ENCODE results near the gene ENDOU. TPM values are rescaled to one million over a fixed set of nuclear protein-coding genes. Genes with fewer than 3 reads are reported as not detected.

ENDOU gene
- polyA plus RNA-seq, 2 of the 4 experiments (the other 2 are of a cell fraction) = not detected

- DNase-seq (ENCODE audit: low read depth in 1 of 2, low spot score in 1 of 2) (peak; percentile 82 to 92), ATAC-seq (peak; percentile 87 to 94), FAIRE-seq (no peak)
- CTCF ChIA-PET = interaction anchor here (0.9 to 43.9 kb wide), 19 partner anchors 8 to 108 kb away, joined by 3 to 1399 read pairs (median 5); partner anchors contain the start of genes ENDOU and SLC48A1
- H3K4me3 ChIP-seq = peak within 1 kb of the TSS; percentile 58
- WGBS (ENCODE audit: missing lambda C conversion rate) = under 1% methylated on average over 43 of the region's 57 CpGs
- POLR2A ChIA-PET = interaction anchor here (1.0 to 1.6 kb wide), 2 partner anchors 17 to 146 kb away, joined by 3 to 5 read pairs; partner anchors contain the start of gene VDR
- peaks cover 10% of the 10 kb centered on the region for H3K4me1 ChIP-seq
- H3K9me3 ChIP-seq = no peaks in the 10 kb centered on the region
- H3K27ac ChIP-seq = peak within 1 kb of the TSS; percentile 80 to 94
- H3K4me2 ChIP-seq = peak within 1 kb of the TSS; percentile 79
- TF ChIP-seq E2F6 (IDR thresholded peaks at IDR 0.05; ENCODE audit: borderline replicate concordance, low read depth) (peak; percentile 81), NFE2L2 (conservative IDR thresholded peaks at IDR 0.05; ENCODE audit: low read length) (no peak), PHF8 (IDR thresholded peaks at IDR 0.05; ENCODE audit: borderline replicate concordance, low read depth) (peak; percentile 58; the same call in 1 of the 2 replicates), CTCF (IDR thresholded peaks at IDR 0.05) (peak; percentile 62), SMC3 (IDR thresholded peaks at IDR 0.05) (peak; percentile 18; the same call in 2 of the 3 replicates), MYC (IDR thresholded peaks at IDR 0.05; ENCODE audit: borderline replicate concordance, low read length) (peak; percentile 72), POLR2A (IDR thresholded peaks at IDR 0.05; ENCODE audit: low read length) (peak; percentile 9; the same call in 1 of the 2 replicates), USF2 (IDR thresholded peaks at IDR 0.05) (peak; percentile 86), ATOH8 (CRISPR knock-in tag; IDR thresholded peaks at IDR 0.05; ENCODE audit: low read depth) (no peak), FOSL2 (IDR thresholded peaks at IDR 0.05) (peak; percentile 53; the same call in 1 of the 2 replicates), FOSL2 (CRISPR knock-in tag; IDR thresholded peaks at IDR 0.05) (peak; percentile 94), GATA3 (IDR thresholded peaks at IDR 0.05; ENCODE audit: borderline replicate concordance) (peak; percentile 12; the same call in 1 of the 2 replicates), RAD21 (conservative IDR thresholded peaks at IDR 0.05 in 1 of 2, IDR thresholded peaks at IDR 0.05 in 1 of 2) (0 out of 5 replicates have a peak, but pooled peaks of 1 of the 2 experiments have one; percentile 15), MAX (IDR thresholded peaks at IDR 0.05) (peak; percentile 97), ZC3H11A (IDR thresholded peaks at IDR 0.05) (no peak)
Observed at GRCh38 chr12:47758834-47759690, 33.8 kb upstream of the ENDOU start, which contains the start of gene RAPGEF3. Gene RAPGEF3, minus strand, starts transcription at chr12:47758880. Its CDS starts 324 bp downstream, at chr12:47758556.

DNA sequence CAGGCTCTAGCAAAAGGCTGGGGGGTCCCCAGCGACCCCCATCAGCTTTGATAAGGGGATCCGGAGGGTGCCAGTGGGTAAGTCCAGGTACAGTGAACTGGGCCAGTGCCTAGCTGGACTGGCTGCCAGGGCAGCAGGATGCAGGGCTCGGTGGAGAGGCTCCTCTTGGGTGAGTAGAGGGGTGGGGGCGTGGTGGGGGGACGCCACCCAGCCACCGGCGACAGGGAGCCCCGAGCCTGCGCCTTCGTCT lies 33.2 kb upstream of the ENDOU start:
- 40% methylated on average over 1 of the region's 10 CpGs for WGBS (ENCODE audit: missing lambda C conversion rate)
- peak overlapping the region; percentile 58 for H3K4me3 ChIP-seq
- H3K27ac ChIP-seq = peak overlapping the region; percentile 80 to 94
- no peak for FAIRE-seq
- no peak for ATAC-seq
- POLR2A ChIA-PET = interaction anchor here (0.6 to 1.0 kb wide), 2 partner anchors 45 to 147 kb away, joined by 3 to 9 read pairs; partner anchors contain the start of gene VDR
- DNase-seq (ENCODE audit: low read depth in 1 of 2, low spot score in 1 of 2) = no peak
- H3K4me2 ChIP-seq = peak overlapping the region; percentile 79
- H3K9me3 ChIP-seq = no peaks in the 10 kb centered on the region
- CTCF ChIA-PET = interaction anchor here (0.6 to 43.9 kb wide), 13 partner anchors 9 to 561 kb away, joined by 3 to 1399 read pairs (median 5); partner anchors contain the start of gene SLC48A1
- H3K4me1 ChIP-seq = peaks cover 15% of the 10 kb centered on the region
- no peak for TF ChIP-seq PHF8 (IDR thresholded peaks at IDR 0.05; ENCODE audit: borderline replicate concordance, low read depth)
- no peak for TF ChIP-seq HOXB5 (CRISPR knock-in tag; IDR thresholded peaks at IDR 0.05)
- TF ChIP-seq HOXB13 (CRISPR knock-in tag; IDR thresholded peaks at IDR 0.05; ENCODE audit: low read depth) = no peak
- TF ChIP-seq BHLHE40 (IDR thresholded peaks at IDR 0.05; ENCODE audit: low read depth, low read length) = no peak
- no peak for TF ChIP-seq ZFP36 (IDR thresholded peaks at IDR 0.05; ENCODE audit: borderline replicate concordance, partially characterized antibody)
- TF ChIP-seq MAFK (IDR thresholded peaks at IDR 0.05; ENCODE audit: partially characterized antibody) = no peak
- no peak for TF ChIP-seq KDM5A (IDR thresholded peaks at IDR 0.05)
- TF ChIP-seq, protein P1, sequence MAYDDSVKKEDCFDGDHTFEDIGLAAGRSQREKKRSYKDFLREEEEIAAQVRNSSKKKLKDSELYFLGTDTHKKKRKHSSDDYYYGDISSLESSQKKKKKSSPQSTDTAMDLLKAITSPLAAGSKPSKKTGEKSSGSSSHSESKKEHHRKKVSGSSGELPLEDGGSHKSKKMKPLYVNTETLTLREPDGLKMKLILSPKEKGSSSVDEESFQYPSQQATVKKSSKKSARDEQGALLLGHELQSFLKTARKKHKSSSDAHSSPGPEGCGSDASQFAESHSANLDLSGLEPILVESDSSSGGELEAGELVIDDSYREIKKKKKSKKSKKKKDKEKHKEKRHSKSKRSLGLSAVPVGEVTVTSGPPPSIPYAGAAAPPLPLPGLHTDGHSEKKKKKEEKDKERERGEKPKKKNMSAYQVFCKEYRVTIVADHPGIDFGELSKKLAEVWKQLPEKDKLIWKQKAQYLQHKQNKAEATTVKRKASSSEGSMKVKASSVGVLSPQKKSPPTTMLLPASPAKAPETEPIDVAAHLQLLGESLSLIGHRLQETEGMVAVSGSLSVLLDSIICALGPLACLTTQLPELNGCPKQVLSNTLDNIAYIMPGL (CRISPR knock-in tag; IDR thresholded peaks at IDR 0.05; ENCODE audit: borderline replicate concordance) = no peak
- no peak for TF ChIP-seq ZSCAN20 (CRISPR knock-in tag; IDR thresholded peaks at IDR 0.05)
- no peak for TF ChIP-seq NFE2L2 (conservative IDR thresholded peaks at IDR 0.05; ENCODE audit: low read length)
- TF ChIP-seq EHMT2 (IDR thresholded peaks at IDR 0.05; ENCODE audit: low read depth) = no peak
- TF ChIP-seq FOXS1 (CRISPR knock-in tag; IDR thresholded peaks at IDR 0.05) = no peak

All from A549 (cell line).